ENCODE measurements around the gene CDC42. TPM values are rescaled to one million over a fixed set of nuclear protein-coding genes. Genes with fewer than 3 reads are reported as not detected.

The CDC42 gene
- total RNA-seq, 1 donor from 2014 or later = 216 TPM

- no peaks in the 10 kb centered on the region for H3K27me3 Mint-ChIP-seq (ENCODE audit: unreplicated experiment)
- no peak overlapping the region for H3K4me3 Mint-ChIP-seq (ENCODE audit: unreplicated experiment)
- no peaks in the 10 kb centered on the region for H3K9me3 Mint-ChIP-seq (ENCODE audit: unreplicated experiment)
- no peak for DNase-seq (ENCODE audit: extremely low spot score, unreplicated experiment)
- H3K4me1 Mint-ChIP-seq (ENCODE audit: unreplicated experiment) = peaks cover 47% of the 10 kb centered on the region
- TF ChIP-seq CTCF (IDR thresholded peaks at IDR 0.05) = no peak
- H3K27ac Mint-ChIP-seq (ENCODE audit: unreplicated experiment) = no peak overlapping the region
- H3K36me3 Mint-ChIP-seq (ENCODE audit: unreplicated experiment) = peaks cover under 1% of the 10 kb centered on the region
Observed at GRCh38 chr1:22071511-22071910, 19.0 kb downstream of the CDC42 start.

GRCh38 chr1:22074803-22075202 is 22.3 kb downstream of the CDC42 start:
- H3K9me3 Mint-ChIP-seq (ENCODE audit: unreplicated experiment) = no peaks in the 10 kb centered on the region
- peaks cover 51% of the 10 kb centered on the region for H3K4me1 Mint-ChIP-seq (ENCODE audit: unreplicated experiment)
- no peak for DNase-seq (ENCODE audit: extremely low spot score, unreplicated experiment)
- peaks cover 14% of the 10 kb centered on the region for H3K36me3 Mint-ChIP-seq (ENCODE audit: unreplicated experiment)
- no peaks in the 10 kb centered on the region for H3K27me3 Mint-ChIP-seq (ENCODE audit: unreplicated experiment)
- H3K27ac Mint-ChIP-seq (ENCODE audit: unreplicated experiment) = no peak overlapping the region
- TF ChIP-seq CTCF (IDR thresholded peaks at IDR 0.05) = no peak
- H3K4me3 Mint-ChIP-seq (ENCODE audit: unreplicated experiment) = no peak overlapping the region

GRCh38 chr1:22075718-22076117 is 23.2 kb downstream of the CDC42 start:
- Mint-ChIP-seq H3K4me3 (ENCODE audit: unreplicated experiment) (no peak overlapping the region), H3K36me3 (ENCODE audit: unreplicated experiment) (peaks cover 15% of the 10 kb centered on the region), H3K27me3 (ENCODE audit: unreplicated experiment) (no peaks in the 10 kb centered on the region), H3K27ac (ENCODE audit: unreplicated experiment) (peak overlapping the region; percentile 32), H3K4me1 (ENCODE audit: unreplicated experiment) (peaks cover 51% of the 10 kb centered on the region), H3K9me3 (ENCODE audit: unreplicated experiment) (no peaks in the 10 kb centered on the region)
- TF ChIP-seq CTCF (IDR thresholded peaks at IDR 0.05) = no peak
- no peak for DNase-seq (ENCODE audit: extremely low spot score, unreplicated experiment)

- Mint-ChIP-seq H3K4me3 (ENCODE audit: unreplicated experiment) (no peak overlapping the region), H3K27me3 (ENCODE audit: unreplicated experiment) (no peaks in the 10 kb centered on the region), H3K36me3 (ENCODE audit: unreplicated experiment) (peaks cover 18% of the 10 kb centered on the region), H3K9me3 (ENCODE audit: unreplicated experiment) (no peaks in the 10 kb centered on the region), H3K27ac (ENCODE audit: unreplicated experiment) (no peak overlapping the region), H3K4me1 (ENCODE audit: unreplicated experiment) (peaks cover 50% of the 10 kb centered on the region)
- TF ChIP-seq CTCF (IDR thresholded peaks at IDR 0.05) = no peak
- DNase-seq (ENCODE audit: extremely low spot score, unreplicated experiment) = no peak
Observed at GRCh38 chr1:22076346-22076745, 23.8 kb downstream of the CDC42 start.

GRCh38 chr1:22077728-22078127 is 25.2 kb downstream of the CDC42 start:
- no peak for DNase-seq (ENCODE audit: extremely low spot score, unreplicated experiment)
- Mint-ChIP-seq H3K27ac (ENCODE audit: unreplicated experiment) (no peak overlapping the region), H3K4me1 (ENCODE audit: unreplicated experiment) (peaks cover 43% of the 10 kb centered on the region), H3K27me3 (ENCODE audit: unreplicated experiment) (no peaks in the 10 kb centered on the region), H3K36me3 (ENCODE audit: unreplicated experiment) (peaks cover 26% of the 10 kb centered on the region), H3K9me3 (ENCODE audit: unreplicated experiment) (no peaks in the 10 kb centered on the region), H3K4me3 (ENCODE audit: unreplicated experiment) (no peak overlapping the region)
- no peak for TF ChIP-seq CTCF (IDR thresholded peaks at IDR 0.05)
